CD4-positive, alpha-beta T cell (primary cell): Measurements from ENCODE around the gene RAPGEF4. TPM values are rescaled to one million over a fixed set of nuclear protein-coding genes. Genes with fewer than 3 reads are reported as not detected.

Experiments
- ATAC-seq: fragments of 200-7000 bp; cut with Tn5 transposase; one replicate; pipeline ENCODE4 v1.10.0; 2022; ENCODE audit warnings: mild to moderate bottlenecking; ENCODE audit not compliant: poor library complexity
- CTCF ChIA-PET: fragments of 350-600 bp; sonication (Branson Sonifier 250); formaldehyde crosslinking; loops from one replicate; lab custom pipeline; 2021; ENCODE audit warnings: antibody characterized with exemption, inconsistent platforms; lab: Charles Lee
- POLR2A ChIA-PET: fragments of 350-600 bp; sonication (Branson Sonifier 250); formaldehyde crosslinking; loops from one replicate; lab custom pipeline; 2021; ENCODE audit warnings: antibody characterized with exemption, inconsistent platforms; lab: Charles Lee
- DNase-seq, 14 experiments: peaks; one replicate each; pipeline ENCODE4 v3.0.0-alpha.2; 2013 to 2020; ENCODE audit warnings: mixed read lengths in 2 of 14
- H3K27ac ChIP-seq, 2 donors: one replicate each; pipeline versions ENCODE4 v1.5.1 to v1.7.0; 2013; ENCODE audit warnings: low read length in 2 of 2, low read depth in 1 of 2, mild to moderate bottlenecking in 1 of 2
- H3K27me3 ChIP-seq, 2 experiments: 1 replicate in 1 of 2; 2 replicates in 1 of 2; pipeline versions ENCODE4 v1.6.1 to v1.7.0; 2013; ENCODE audit warnings: low read length in 2 of 2, control low read depth in 1 of 2, mild to moderate bottlenecking in 1 of 2, moderate library complexity in 1 of 2; ENCODE audit not compliant: insufficient read depth in 2 of 2, control insufficient read depth in 1 of 2
- H3K36me3 ChIP-seq: one replicate; pipeline ENCODE4 v1.6.1; 2013; ENCODE audit warnings: low read length, control low read depth; ENCODE audit not compliant: insufficient read depth
- H3K4me1 ChIP-seq: one replicate; pipeline ENCODE4 v1.6.1; 2013; ENCODE audit warnings: low read length, control low read depth; ENCODE audit not compliant: insufficient read depth
- H3K4me3 ChIP-seq: one replicate; pipeline ENCODE4 v1.5.1; 2013; ENCODE audit warnings: mild to moderate bottlenecking, low read length, moderate library complexity
- H3K9me3 ChIP-seq, 2 experiments: 1 replicate in 1 of 2; 2 replicates in 1 of 2; pipeline versions ENCODE4 v1.6.1 to v1.7.0; 2013; ENCODE audit warnings: low read length in 2 of 2, mild to moderate bottlenecking in 2 of 2, control low read depth in 1 of 2, moderate library complexity in 1 of 2; ENCODE audit not compliant: control insufficient read depth in 1 of 2, insufficient read depth in 1 of 2
- H3K27ac Mint-ChIP-seq: one replicate; pipeline ENCODE4 v1.8.0; 2020; ENCODE audit warnings: mixed read lengths
- H3K27me3 Mint-ChIP-seq: one replicate; pipeline ENCODE4 v1.8.0; 2021; ENCODE audit warnings: mixed read lengths
- H3K36me3 Mint-ChIP-seq: one replicate; pipeline ENCODE4 v1.8.0; 2021; ENCODE audit warnings: low read depth, mixed read lengths
- H3K4me1 Mint-ChIP-seq: one replicate; pipeline ENCODE4 v1.8.0; 2021; ENCODE audit warnings: low read depth, mixed read lengths
- H3K4me3 Mint-ChIP-seq: one replicate; pipeline ENCODE4 v1.8.0; 2020; ENCODE audit warnings: mild to moderate bottlenecking, mixed read lengths
- H3K9me3 Mint-ChIP-seq: one replicate; pipeline ENCODE4 v1.8.0; 2020; ENCODE audit warnings: mixed read lengths
- intact Hi-C, 2 experiments: fragments of 100-400 bp; cut with DNase I in 1 of 2; cut with micrococcal nuclease in 1 of 2; formaldehyde crosslinking; loops; one replicate each; pipeline versions ENCODE4 v1.15.1 to v1.9.0; 2023 to 2025; cut with DNase I, micrococcal nuclease
- total RNA-seq, 174 experiments: library from RNA in 2 of 174; stranded (reverse) in 2 of 174; gene quantifications; one replicate each; pipeline ENCODE4 v1.2.3 and lab custom pipeline; 2021 to 2026
- TF ChIP-seq, protein P1 (sequence below): fragments of 200-600 bp; IDR thresholded peaks from one replicate; pipeline ENCODE4 v1.8.0; 2022; ENCODE audit warnings: antibody characterized with exemption, mild to moderate bottlenecking

RAPGEF4 gene
- total RNA-seq, 2 experiments from 2014 or later: 0.69 to 0.73 TPM

DNA sequence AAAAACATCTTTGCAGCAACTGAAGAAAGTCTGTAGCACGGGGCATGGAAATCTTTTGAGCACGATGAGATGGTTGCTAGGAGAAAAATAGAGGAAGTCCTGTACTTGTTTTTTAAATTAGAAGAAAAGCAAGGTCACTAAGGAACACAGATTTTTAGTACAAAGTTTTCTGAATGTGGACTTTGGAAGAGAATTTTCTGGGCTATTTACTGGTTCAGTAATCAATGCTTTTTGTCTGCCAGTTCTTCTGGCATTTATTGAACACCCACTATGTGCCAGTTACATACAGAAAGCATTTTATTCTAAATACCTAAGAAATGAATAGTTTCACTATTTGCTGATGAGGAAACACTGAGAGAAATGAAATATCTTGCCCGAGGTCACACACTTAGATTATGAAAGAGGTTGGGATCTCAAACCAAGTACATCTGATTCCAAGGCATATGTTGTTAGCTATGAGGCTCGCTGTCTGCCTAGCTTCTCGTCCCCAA is 324.4 kb downstream of the RAPGEF4 start:
- CTCF ChIA-PET: no interaction called here
- no peak overlapping the region for H3K27ac ChIP-seq
- H3K4me1 Mint-ChIP-seq: no peaks in the 10 kb centered on the region

DNA sequence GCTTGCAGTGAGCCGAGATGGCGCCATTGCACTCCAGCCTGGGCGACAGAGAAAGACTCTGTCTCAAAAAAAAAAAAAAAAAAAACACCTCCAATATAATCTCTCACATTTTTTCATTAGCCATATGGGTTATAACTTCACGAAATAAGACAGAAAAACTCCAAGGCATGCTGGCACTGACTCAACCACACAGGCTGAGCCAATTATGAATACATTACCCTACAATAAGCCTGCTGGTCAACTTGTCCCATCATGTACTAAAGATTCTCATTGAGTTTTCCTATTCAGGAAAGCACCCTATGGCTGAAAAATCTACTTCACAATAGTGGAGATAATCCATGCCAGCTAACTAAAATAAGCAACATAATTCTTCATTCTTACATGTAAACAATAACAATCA is 327.2 kb downstream of the RAPGEF4 start:
- POLR2A ChIA-PET: no interaction called here
- TF ChIP-seq, protein P1, sequence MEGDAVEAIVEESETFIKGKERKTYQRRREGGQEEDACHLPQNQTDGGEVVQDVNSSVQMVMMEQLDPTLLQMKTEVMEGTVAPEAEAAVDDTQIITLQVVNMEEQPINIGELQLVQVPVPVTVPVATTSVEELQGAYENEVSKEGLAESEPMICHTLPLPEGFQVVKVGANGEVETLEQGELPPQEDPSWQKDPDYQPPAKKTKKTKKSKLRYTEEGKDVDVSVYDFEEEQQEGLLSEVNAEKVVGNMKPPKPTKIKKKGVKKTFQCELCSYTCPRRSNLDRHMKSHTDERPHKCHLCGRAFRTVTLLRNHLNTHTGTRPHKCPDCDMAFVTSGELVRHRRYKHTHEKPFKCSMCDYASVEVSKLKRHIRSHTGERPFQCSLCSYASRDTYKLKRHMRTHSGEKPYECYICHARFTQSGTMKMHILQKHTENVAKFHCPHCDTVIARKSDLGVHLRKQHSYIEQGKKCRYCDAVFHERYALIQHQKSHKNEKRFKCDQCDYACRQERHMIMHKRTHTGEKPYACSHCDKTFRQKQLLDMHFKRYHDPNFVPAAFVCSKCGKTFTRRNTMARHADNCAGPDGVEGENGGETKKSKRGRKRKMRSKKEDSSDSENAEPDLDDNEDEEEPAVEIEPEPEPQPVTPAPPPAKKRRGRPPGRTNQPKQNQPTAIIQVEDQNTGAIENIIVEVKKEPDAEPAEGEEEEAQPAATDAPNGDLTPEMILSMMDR: no peak
- peaks cover 2 to 10% of the 10 kb centered on the region in 2 experiments for H3K27me3 ChIP-seq
- CTCF ChIA-PET: no interaction called here
- Mint-ChIP-seq H3K27me3 (peaks cover 26% of the 10 kb centered on the region), H3K9me3 (no peaks in the 10 kb centered on the region), H3K36me3 (no peaks in the 10 kb centered on the region), H3K4me3 (no peak overlapping the region), H3K4me1 (no peaks in the 10 kb centered on the region), H3K27ac (no peak overlapping the region)
- no peak overlapping the region for H3K4me3 ChIP-seq
- no peak overlapping the region for H3K27ac ChIP-seq
- no peaks in the 10 kb centered on the region for H3K9me3 ChIP-seq
- intact Hi-C loops: no loop called here
- DNase-seq (no peak), ATAC-seq (no peak)
- no peaks in the 10 kb centered on the region for H3K36me3 ChIP-seq
- no peaks in the 10 kb centered on the region for H3K4me1 ChIP-seq

More for the DNA sequence above, 324.4 kb downstream of the RAPGEF4 start:
- H3K9me3 ChIP-seq: no peaks in the 10 kb centered on the region
- Mint-ChIP-seq H3K36me3 (no peaks in the 10 kb centered on the region), H3K4me3 (no peak overlapping the region), H3K9me3 (no peaks in the 10 kb centered on the region), H3K27ac (no peak overlapping the region), H3K27me3 (peaks cover 16% of the 10 kb centered on the region)
- H3K36me3 ChIP-seq: no peaks in the 10 kb centered on the region
- ATAC-seq (no peak), DNase-seq (no peak)
- TF ChIP-seq, protein P1: no peak
- intact Hi-C loops: no loop called here
- H3K27me3 ChIP-seq: peaks cover 2 to 5% of the 10 kb centered on the region in 2 experiments
- POLR2A ChIA-PET: no interaction called here
- H3K4me3 ChIP-seq: no peak overlapping the region
- no peaks in the 10 kb centered on the region for H3K4me1 ChIP-seq

DNA sequence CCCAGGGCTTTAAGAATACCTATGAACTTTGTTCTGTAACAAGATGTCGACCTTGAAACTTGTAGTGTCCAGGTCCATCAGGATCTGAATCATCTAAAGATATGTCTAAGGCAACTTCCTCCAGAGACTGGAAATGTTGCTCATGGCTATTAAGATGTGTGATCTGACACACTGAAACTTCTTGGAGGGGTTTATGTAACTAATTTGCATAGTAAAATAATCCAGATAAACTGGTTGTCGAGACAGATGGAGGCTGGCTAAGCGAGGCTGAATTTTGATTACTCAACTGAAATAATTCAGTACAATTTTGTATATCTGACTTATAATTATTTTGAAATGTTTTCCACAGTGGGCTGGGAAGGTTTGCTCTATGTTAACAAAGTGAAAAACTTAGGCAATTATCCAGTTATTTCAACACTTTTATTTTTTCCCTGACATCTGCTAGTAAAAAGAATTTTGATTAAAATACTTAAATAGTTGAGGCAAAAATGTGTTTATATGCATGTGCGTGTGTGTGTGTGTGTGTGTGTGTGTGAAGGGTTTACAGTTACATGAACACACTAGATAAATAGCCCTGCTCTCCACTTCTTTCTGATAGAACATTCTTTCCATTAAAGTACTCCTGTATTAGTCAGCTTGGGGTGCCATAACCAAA is 328.6 kb downstream of the RAPGEF4 start:
- Histone ChIP-seq H3K36me3 (no peaks in the 10 kb centered on the region), H3K4me1 (no peaks in the 10 kb centered on the region), H3K27me3 (peaks cover 0 to 10% of the 10 kb centered on the region in 2 experiments), H3K9me3 (no peaks in the 10 kb centered on the region), H3K4me3 (no peak overlapping the region), H3K27ac (no peak overlapping the region)
- ATAC-seq: no peak
- Mint-ChIP-seq H3K9me3 (no peaks in the 10 kb centered on the region), H3K4me3 (no peak overlapping the region), H3K4me1 (no peaks in the 10 kb centered on the region), H3K36me3 (no peaks in the 10 kb centered on the region), H3K27me3 (peaks cover 26% of the 10 kb centered on the region), H3K27ac (no peak overlapping the region)
- ChIA-PET POLR2A (no interaction called here), CTCF (no interaction called here)
- TF ChIP-seq, protein P1: no peak
- intact Hi-C loops: no loop called here
- DNase-seq: no peak
